ENCODE results near the gene SPAG4.
A peak's percentile ranks its signal among the peaks of the same experiment; 100 is the strongest.

SPAG4 gene

GRCh38 chr20:35660122-35660937 lies 44.7 kb downstream of the SPAG4 start:
- DNase-seq (ENCODE audit: low read depth), result no peak

- no peak for DNase-seq (ENCODE audit: low read depth)
Observed at GRCh38 chr20:35661053-35661452, 45.4 kb downstream of the SPAG4 start.

GRCh38 chr20:35661908-35662307 lies 46.3 kb downstream of the SPAG4 start:
- DNase-seq (ENCODE audit: low read depth), result no peak

GRCh38 chr20:35662551-35662950 lies 46.9 kb downstream of the SPAG4 start:
- DNase-seq (ENCODE audit: low read depth), result no peak

- no peak for DNase-seq (ENCODE audit: low read depth)
Observed at GRCh38 chr20:35663516-35664465, 48.2 kb downstream of the SPAG4 start.

GRCh38 chr20:35664466-35665206 lies 49.0 kb downstream of the SPAG4 start, which contains the start of the genes CPNE1 and RBM12:
Gene CPNE1, minus strand, starts transcription at chr20:35664900. Its CDS starts 31,977 bp downstream, at chr20:35632923.
Gene RBM12, minus strand, starts transcription at chr20:35664900. Its CDS starts 9,578 bp downstream, at chr20:35655322.
- DNase-seq (ENCODE audit: low read depth), result peak; percentile 86

GRCh38 chr20:35665949-35666288 lies 50.3 kb downstream of the SPAG4 start:
- no peak for DNase-seq (ENCODE audit: low read depth)

GRCh38 chr20:35669221-35669620 lies 53.6 kb downstream of the SPAG4 start:
- DNase-seq (ENCODE audit: low read depth), result no peak

GRCh38 chr20:35669681-35670080 lies 54.1 kb downstream of the SPAG4 start:
- no peak for DNase-seq (ENCODE audit: low read depth)

All from HS-27A (cell line).